GM18507 (cell line): Measurements from ENCODE around the gene OCLN.
"Not testable (repeated sequence)": the region's sequence is repeated elsewhere in the genome, so short reads cannot be mapped to it uniquely, and the experiment has no call there.

Experiments used
- DNase-seq: peaks from one replicate; pipeline ENCODE4 v3.0.0; 2011; ENCODE audit warnings: low read depth; ENCODE audit not compliant: insufficient read length; ENCODE audit errors: extremely low spot score
- FAIRE-seq: peaks from 2 replicates; lab custom pipeline; 2011; peaks lifted over from hg19 to GRCh38; lab: Jason Lieb, UNC

The OCLN gene

GRCh38 chr5:69596114-69596840, 103.7 kb downstream of the OCLN start:
- not testable (repeated sequence) for FAIRE-seq, DNase-seq

- not testable (repeated sequence) for DNase-seq, FAIRE-seq
Observed at GRCh38 chr5:69601947-69602346, 109.4 kb downstream of the OCLN start.

- DNase-seq, FAIRE-seq: not testable (repeated sequence)
Observed at GRCh38 chr5:69606839-69607238, 114.2 kb downstream of the OCLN start.
